ENCODE results near the gene TMEFF2.
"Not testable (repeated sequence)": the region's sequence is repeated elsewhere in the genome, so short reads cannot be mapped to it uniquely, and the experiment has no call there.

The TMEFF2 gene

DNA sequence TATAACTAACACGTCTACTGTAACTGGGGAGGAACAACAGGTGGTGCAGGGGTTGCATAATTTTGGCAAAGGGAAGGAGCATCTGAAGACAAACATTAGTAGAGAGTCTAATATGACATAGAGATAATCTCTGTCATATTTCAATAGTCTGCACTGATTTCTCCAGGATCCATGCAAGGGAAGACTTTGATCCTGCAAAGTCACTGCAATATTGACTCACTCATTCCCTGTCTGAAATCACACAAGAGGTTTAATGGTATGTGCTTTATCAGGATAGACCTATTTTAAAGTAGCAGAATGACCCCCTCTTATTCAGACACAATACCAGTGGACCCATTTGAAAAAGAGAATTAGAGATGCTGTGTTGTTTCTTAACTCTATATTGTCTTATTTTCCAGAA lies 249.1 kb downstream of the TMEFF2 start:
- DNase-seq (ENCODE audit: extremely low spot score, insufficient read length, low read depth) (no peak), FAIRE-seq (no peak)

- no peak for FAIRE-seq
- no peak for DNase-seq (ENCODE audit: extremely low spot score, insufficient read length, low read depth)
These were observed 252.0 kb downstream of the TMEFF2 start for GRCh38 chr2:191942739-191943103.

GRCh38 chr2:191942090-191942738 lies 252.5 kb downstream of the TMEFF2 start:
- FAIRE-seq (no peak), DNase-seq (ENCODE audit: extremely low spot score, insufficient read length, low read depth) (no peak)

DNA sequence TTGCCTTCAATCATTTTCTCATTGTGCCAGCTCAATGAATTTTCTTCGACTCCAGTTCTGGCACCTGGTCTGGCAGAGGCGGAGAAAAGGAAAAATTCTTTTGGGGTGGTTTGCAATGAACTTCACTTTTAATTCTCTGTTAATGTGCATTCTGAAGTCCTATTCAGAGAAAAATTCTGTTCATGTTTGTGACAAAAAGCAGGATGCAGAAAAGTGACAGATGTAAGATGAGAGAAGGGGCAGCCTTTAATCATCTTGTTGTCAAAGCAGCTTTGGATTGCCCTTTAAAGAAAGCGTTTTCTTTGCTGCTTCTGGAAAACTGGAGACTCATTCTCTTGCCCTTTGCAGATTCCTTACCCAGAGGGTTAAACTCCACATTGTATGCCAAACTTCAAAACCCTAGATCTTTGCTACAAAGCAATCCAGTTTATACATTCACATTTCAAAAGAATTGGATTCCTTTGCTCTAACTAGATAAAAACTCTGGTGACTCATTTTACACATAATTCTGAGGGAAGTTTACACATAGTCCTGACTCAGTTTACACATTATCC lies 253.3 kb downstream of the TMEFF2 start:
- DNase-seq (ENCODE audit: extremely low spot score, insufficient read length, low read depth) (no peak), FAIRE-seq (no peak)

GRCh38 chr2:191938779-191939178 lies 256.0 kb downstream of the TMEFF2 start:
- FAIRE-seq = no peak
- DNase-seq (ENCODE audit: extremely low spot score, insufficient read length, low read depth) = no peak

- DNase-seq (ENCODE audit: extremely low spot score, insufficient read length, low read depth) (no peak), FAIRE-seq (no peak)
These were observed 257.8 kb downstream of the TMEFF2 start for GRCh38 chr2:191936882-191937405.

GRCh38 chr2:191935247-191935646 lies 259.5 kb downstream of the TMEFF2 start:
- DNase-seq (ENCODE audit: extremely low spot score, insufficient read length, low read depth) (no peak), FAIRE-seq (no peak)

DNA sequence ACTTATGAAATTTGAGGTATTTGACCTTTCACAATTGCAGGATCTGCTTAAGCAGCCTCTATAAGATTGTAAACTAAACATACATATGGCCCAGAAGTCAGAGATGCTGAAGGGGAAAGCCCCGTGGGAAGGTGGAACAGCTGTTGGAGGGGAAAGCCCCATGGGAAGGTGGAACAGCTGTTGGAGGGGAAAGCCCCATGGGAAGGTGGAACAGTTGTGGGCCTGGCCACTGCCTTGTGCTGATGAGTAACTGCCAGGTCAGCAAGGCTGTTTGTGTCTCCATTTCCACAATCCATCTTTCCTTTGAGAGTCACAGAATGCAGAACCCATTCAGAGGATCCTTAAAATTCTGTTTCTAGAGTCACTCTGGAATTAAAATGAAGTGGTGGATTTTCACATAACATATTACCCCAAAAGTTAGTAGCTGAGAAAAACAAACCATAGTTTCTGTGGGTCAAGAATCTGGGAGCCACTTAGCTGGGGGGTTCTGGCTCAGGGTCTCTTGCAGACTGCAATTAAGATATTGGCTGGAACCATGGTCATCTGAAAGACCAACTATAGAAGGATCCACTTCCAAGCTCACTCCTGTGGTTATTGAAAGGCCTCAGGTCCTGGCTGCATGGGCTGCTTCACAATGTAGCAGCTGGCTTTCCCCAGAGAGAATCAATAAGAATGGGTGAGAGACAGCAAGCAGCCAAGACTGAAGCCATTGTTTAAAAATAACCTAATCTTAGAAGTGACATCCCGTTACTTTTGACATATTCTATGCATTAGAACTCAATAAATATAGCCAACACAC lies 261.2 kb downstream of the TMEFF2 start:
- FAIRE-seq = peak; percentile 78

GRCh38 chr2:191932286-191932685 lies 262.4 kb downstream of the TMEFF2 start:
- FAIRE-seq (no peak), DNase-seq (ENCODE audit: extremely low spot score, insufficient read length, low read depth) (no peak)

More for the DNA sequence above, 261.2 kb downstream of the TMEFF2 start:
- DNase-seq (ENCODE audit: extremely low spot score, insufficient read length, low read depth) = no peak

GRCh38 chr2:191931329-191931728 lies 263.4 kb downstream of the TMEFF2 start:
- FAIRE-seq = no peak
- no peak for DNase-seq (ENCODE audit: extremely low spot score, insufficient read length, low read depth)

GRCh38 chr2:191930205-191930604 lies 264.5 kb downstream of the TMEFF2 start:
- DNase-seq (ENCODE audit: extremely low spot score, insufficient read length, low read depth) (no peak), FAIRE-seq (no peak)

DNA sequence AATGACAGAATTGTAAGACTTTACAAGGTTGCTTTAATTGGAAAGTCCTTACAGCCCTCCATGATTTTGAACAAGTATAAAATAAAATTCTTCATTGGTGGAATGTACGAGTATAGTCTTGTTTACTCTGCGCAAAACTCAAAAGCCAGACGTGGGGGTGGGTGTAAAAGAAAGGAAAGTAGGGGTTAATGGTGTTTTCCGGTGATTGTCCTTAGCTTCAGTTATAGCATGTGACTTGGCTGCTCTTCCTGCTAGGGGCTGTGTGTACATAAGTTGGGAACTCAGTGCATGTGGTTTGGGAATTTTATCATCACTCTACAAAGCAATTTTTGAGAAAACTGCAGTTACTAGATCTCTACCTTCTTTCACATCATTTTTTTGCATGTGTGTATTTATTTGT lies 265.4 kb downstream of the TMEFF2 start:
- FAIRE-seq (no peak), DNase-seq (ENCODE audit: extremely low spot score, insufficient read length, low read depth) (no peak)

DNA sequence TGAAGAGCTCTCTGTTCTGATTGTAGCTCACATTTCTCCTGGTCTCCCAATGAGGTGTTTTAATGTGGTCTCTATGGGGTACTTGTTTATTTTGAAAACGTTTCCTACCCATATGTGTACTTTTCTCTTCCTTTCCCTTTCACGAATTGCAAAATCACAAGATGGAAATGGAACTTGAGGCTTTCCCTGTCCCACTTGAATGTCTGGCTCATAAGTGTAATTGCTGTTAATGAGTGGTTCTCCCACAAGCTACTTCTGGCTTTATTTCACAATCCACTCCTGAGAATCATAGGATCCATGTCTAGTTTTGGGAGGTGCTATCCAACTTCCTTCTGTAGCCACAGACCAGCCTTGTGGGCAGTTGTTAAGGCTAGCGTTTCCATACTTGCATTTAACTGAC lies 266.7 kb downstream of the TMEFF2 start:
- no peak for DNase-seq (ENCODE audit: extremely low spot score, insufficient read length, low read depth)
- peak; percentile 24 for FAIRE-seq

- no peak for FAIRE-seq
- DNase-seq (ENCODE audit: extremely low spot score, insufficient read length, low read depth) = no peak
These were observed 267.3 kb downstream of the TMEFF2 start for GRCh38 chr2:191927319-191927867.

DNA sequence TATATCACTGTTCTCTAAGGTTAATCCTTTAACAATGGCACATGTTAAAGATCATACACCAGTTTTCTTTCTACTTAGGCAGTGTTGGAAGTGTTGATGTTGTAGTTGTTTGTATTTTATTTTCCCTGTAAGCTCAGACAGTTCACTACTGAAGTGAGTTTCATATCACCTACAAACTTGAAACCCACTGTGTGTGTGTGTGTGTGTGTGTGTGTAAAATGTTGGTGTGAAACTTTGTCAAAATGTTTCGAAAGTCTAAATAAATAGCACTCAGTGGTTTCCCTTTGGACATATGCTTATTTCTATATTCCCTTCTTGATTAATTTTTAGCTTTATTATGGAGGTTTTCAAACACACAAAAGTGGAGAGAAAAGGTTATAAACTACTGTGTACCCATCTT lies 268.1 kb downstream of the TMEFF2 start:
- DNase-seq (ENCODE audit: extremely low spot score, insufficient read length, low read depth) (no peak), FAIRE-seq (peak; percentile 68)

DNA sequence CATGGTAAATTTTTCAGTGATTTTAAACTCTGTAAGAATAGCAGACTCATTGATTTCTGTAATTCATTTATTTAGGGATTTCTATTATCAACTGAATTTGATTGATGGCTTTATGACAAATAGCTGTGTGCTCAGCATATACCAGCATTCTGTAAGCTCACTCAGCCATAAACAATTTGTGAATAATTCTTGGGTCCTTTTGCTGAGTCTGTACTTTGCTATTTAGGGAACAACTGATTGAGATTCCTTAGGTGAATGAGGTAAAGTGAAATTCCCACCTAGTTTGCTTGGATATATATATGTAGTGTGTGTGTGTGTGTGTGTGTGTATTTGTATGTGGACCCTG lies 271.1 kb downstream of the TMEFF2 start:
- DNase-seq (ENCODE audit: extremely low spot score, insufficient read length, low read depth) (no peak), FAIRE-seq (no peak)

- peak; percentile 29 for DNase-seq (ENCODE audit: extremely low spot score, insufficient read length, low read depth)
- FAIRE-seq = peak; percentile 84
These were observed 271.7 kb downstream of the TMEFF2 start for GRCh38 chr2:191922736-191923651.

DNA sequence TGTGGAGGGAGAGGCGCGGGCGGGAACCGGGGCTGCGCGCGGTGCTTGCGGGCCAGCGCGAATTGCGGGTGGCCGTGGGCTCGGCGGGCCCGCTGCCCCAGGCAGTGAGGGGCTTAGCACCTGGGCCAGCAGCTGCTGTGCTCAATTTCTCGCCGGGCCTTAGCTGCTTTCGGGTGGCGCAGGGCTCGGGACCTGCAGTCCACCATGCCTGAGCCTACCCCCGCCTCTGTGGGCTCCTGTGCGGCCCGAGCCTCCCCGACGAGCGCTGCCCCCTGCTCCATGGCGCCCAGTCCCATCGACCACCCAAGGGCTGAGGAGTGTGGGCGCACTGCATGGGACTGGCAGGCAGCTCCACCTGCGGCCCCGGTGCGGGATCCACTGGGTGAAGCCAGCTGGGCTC lies 273.1 kb downstream of the TMEFF2 start:
- FAIRE-seq; DNase-seq (ENCODE audit: extremely low spot score, insufficient read length, low read depth): not testable (repeated sequence)

DNA sequence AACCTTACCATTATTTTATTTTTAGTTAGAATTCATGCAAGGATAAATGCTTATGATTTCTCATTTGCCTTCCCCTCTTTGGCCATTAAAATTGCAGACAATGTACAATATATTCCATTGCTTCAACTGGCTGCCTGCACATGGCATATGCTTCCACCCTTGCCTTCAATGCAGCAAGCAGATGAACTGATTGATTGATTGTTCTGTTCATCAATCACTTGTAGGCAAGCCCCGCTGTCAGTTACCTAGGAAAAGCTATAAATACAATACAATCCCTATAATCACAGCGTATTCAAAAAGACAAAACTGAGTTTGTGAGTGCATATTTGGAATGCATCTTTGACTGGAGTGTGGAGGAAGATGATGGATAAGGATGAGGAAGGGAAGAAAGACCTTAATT lies 274.2 kb downstream of the TMEFF2 start:
- no peak for FAIRE-seq
- no peak for DNase-seq (ENCODE audit: extremely low spot score, insufficient read length, low read depth)
